Measurements from ENCODE around the gene ICOS. TPM values are rescaled to one million over a fixed set of nuclear protein-coding genes. Genes with fewer than 3 reads are reported as not detected.

Gene ICOS
- total and polyA plus RNA-seq, 9 donors: 0.05 to 0.40 (median 0.11) TPM; not detected in 4

- no peaks in the 10 kb centered on the region for H3K27me3 ChIP-seq
- H3K36me3 ChIP-seq: no peaks in the 10 kb centered on the region
- 87 to 92% (median 92%) methylated on average over 1 of the region's 1 CpG for WGBS, 3 donors
- DNase-seq: no peak
- H3K4me3 ChIP-seq: no peak overlapping the region
- intact Hi-C loops (cut with DNase I): no loop called here
- no peak for TF ChIP-seq CTCF (IDR thresholded peaks at IDR 0.05)
- no peak for TF ChIP-seq POLR2A (IDR thresholded peaks at IDR 0.05)
- TF ChIP-seq EP300 (IDR thresholded peaks at IDR 0.05): no peak
- no peaks in the 10 kb centered on the region for H3K9me3 ChIP-seq
- no peaks in the 10 kb centered on the region for H3K4me1 ChIP-seq (ENCODE audit: insufficient read depth)
- H3K27ac ChIP-seq: no peak overlapping the region
These were observed 45.8 kb upstream of the ICOS start for GRCh38 chr2:203890733-203891132.

GRCh38 chr2:203891474-203891873, 45.1 kb upstream of the ICOS start:
- no peaks in the 10 kb centered on the region for H3K9me3 ChIP-seq
- H3K36me3 ChIP-seq: no peaks in the 10 kb centered on the region
- H3K4me3 ChIP-seq: no peak overlapping the region
- no peaks in the 10 kb centered on the region for H3K27me3 ChIP-seq
- TF ChIP-seq POLR2A (IDR thresholded peaks at IDR 0.05) (no peak), EP300 (IDR thresholded peaks at IDR 0.05) (no peak), CTCF (IDR thresholded peaks at IDR 0.05) (no peak)
- no peak overlapping the region for H3K27ac ChIP-seq
- intact Hi-C loops (cut with DNase I): no loop called here
- H3K4me1 ChIP-seq (ENCODE audit: insufficient read depth): no peaks in the 10 kb centered on the region
- 93 to 98% (median 97%) methylated on average over 2 of the region's 2 CpGs for WGBS, 3 donors
- DNase-seq: no peak

GRCh38 chr2:203892207-203892606, 44.4 kb upstream of the ICOS start:
- Histone ChIP-seq H3K27ac (no peak overlapping the region), H3K4me3 (no peak overlapping the region), H3K36me3 (no peaks in the 10 kb centered on the region), H3K27me3 (no peaks in the 10 kb centered on the region), H3K4me1 (ENCODE audit: insufficient read depth) (no peaks in the 10 kb centered on the region), H3K9me3 (no peaks in the 10 kb centered on the region)
- no peak for DNase-seq
- TF ChIP-seq POLR2A (IDR thresholded peaks at IDR 0.05) (no peak), EP300 (IDR thresholded peaks at IDR 0.05) (no peak), CTCF (IDR thresholded peaks at IDR 0.05) (no peak)
- intact Hi-C loops (cut with DNase I): no loop called here
- 75 to 93% (median 90%) methylated on average over 4 of the region's 4 CpGs for WGBS, 3 donors

GRCh38 chr2:203893401-203893800, 43.2 kb upstream of the ICOS start:
- Histone ChIP-seq H3K36me3 (no peaks in the 10 kb centered on the region), H3K27ac (no peak overlapping the region), H3K4me3 (no peak overlapping the region), H3K9me3 (no peaks in the 10 kb centered on the region), H3K4me1 (ENCODE audit: insufficient read depth) (no peaks in the 10 kb centered on the region), H3K27me3 (no peaks in the 10 kb centered on the region)
- intact Hi-C loops (cut with DNase I): no loop called here
- TF ChIP-seq POLR2A (IDR thresholded peaks at IDR 0.05) (no peak), CTCF (IDR thresholded peaks at IDR 0.05) (no peak), EP300 (IDR thresholded peaks at IDR 0.05) (no peak)
- DNase-seq: no peak

- H3K36me3 ChIP-seq: no peaks in the 10 kb centered on the region
- intact Hi-C loops (cut with DNase I): no loop called here
- H3K4me3 ChIP-seq: no peak overlapping the region
- DNase-seq: no peak
- no peaks in the 10 kb centered on the region for H3K9me3 ChIP-seq
- TF ChIP-seq POLR2A (IDR thresholded peaks at IDR 0.05): no peak
- no peak for TF ChIP-seq CTCF (IDR thresholded peaks at IDR 0.05)
- TF ChIP-seq EP300 (IDR thresholded peaks at IDR 0.05): no peak
- H3K4me1 ChIP-seq (ENCODE audit: insufficient read depth): no peaks in the 10 kb centered on the region
- no peak overlapping the region for H3K27ac ChIP-seq
- no peaks in the 10 kb centered on the region for H3K27me3 ChIP-seq
- 81 to 92% (median 87%) methylated on average over 7 of the region's 7 CpGs for WGBS, 3 donors
These were observed 42.7 kb upstream of the ICOS start for GRCh38 chr2:203893840-203894239.

Data from ovary (tissue), 9 donors.